H1 (cell line): ENCODE data around the gene VSIG10.

ENCODE experiments used
- BACH1 ChIP-seq: IDR thresholded peaks from 2 replicates; pipeline ENCODE4 v1.6.1; 2012; ENCODE audit warnings: low read length, improper control_type of control experiment
- CHD1 ChIP-seq: IDR thresholded peaks from 2 replicates; pipeline ENCODE4 v1.6.1; 2012; ENCODE audit warnings: low read depth, low read length, improper control_type of control experiment
- CTCF ChIP-seq, 3 experiments: IDR thresholded peaks; 1 replicate in 2 of 3; 2 replicates in 1 of 3; pipeline versions ENCODE4 v1.5.1 to v1.6.1; 2011; ENCODE audit warnings: low read length in 3 of 3, mild to moderate bottlenecking in 3 of 3, inconsistent platforms in 2 of 3, low read depth in 1 of 3, moderate library complexity in 1 of 3; ENCODE audit not compliant: insufficient read depth in 1 of 3; ENCODE audit errors: control extremely low read depth in 1 of 3
- E2F6 ChIP-seq: IDR thresholded peaks from 2 replicates; pipeline ENCODE4 v1.6.1; 2012; ENCODE audit warnings: inconsistent platforms
- EZH2 ChIP-seq: fragments of 200-600 bp; sonication (generic); IDR thresholded peaks from 2 replicates; pipeline ENCODE4 v1.7.1; 2012; ENCODE audit warnings: low read depth, mild to moderate bottlenecking, moderate library complexity, low read length, inconsistent platforms; ENCODE audit not compliant: severe bottlenecking
- FOSL1 ChIP-seq: IDR thresholded peaks from 2 replicates; pipeline ENCODE4 v1.6.1; 2011; ENCODE audit warnings: mild to moderate bottlenecking, low read depth, low read length, moderate library complexity; ENCODE audit not compliant: insufficient read depth
- MAFK ChIP-seq: IDR thresholded peaks from 2 replicates; pipeline ENCODE4 v1.6.1; 2012; ENCODE audit warnings: low read depth, mild to moderate bottlenecking, improper control_type of control experiment, low read length
- MAX ChIP-seq: IDR thresholded peaks from 2 replicates; pipeline ENCODE4 v1.6.1; 2012; ENCODE audit warnings: inconsistent platforms
- POLR2A ChIP-seq, 2 experiments: IDR thresholded peaks; 1 replicate in 1 of 2; 2 replicates in 1 of 2; pipeline ENCODE4 v1.6.1; 2011; ENCODE audit warnings: low read depth in 2 of 2, low read length in 2 of 2, mild to moderate bottlenecking in 2 of 2; ENCODE audit errors: control extremely low read depth in 1 of 2
- POLR2AphosphoS5 ChIP-seq: IDR thresholded peaks from 2 replicates; pipeline ENCODE4 v1.6.1; 2011; ENCODE audit warnings: low read depth, low read length
- SP1 ChIP-seq: IDR thresholded peaks from 2 replicates; pipeline ENCODE4 v1.6.1; 2011; ENCODE audit warnings: low read depth, low read length
- SUZ12 ChIP-seq: fragments of 200-600 bp; sonication (generic); IDR thresholded peaks from 2 replicates; pipeline ENCODE4 v1.6.1; 2012; ENCODE audit warnings: mild to moderate bottlenecking, inconsistent platforms, low read length, moderate library complexity, mixed read lengths
- TAF1 ChIP-seq: IDR thresholded peaks from 2 replicates; pipeline ENCODE4 v1.6.1; 2011; ENCODE audit warnings: mild to moderate bottlenecking, low read depth, low read length
- ZNF274 ChIP-seq: IDR thresholded peaks from 2 replicates; pipeline ENCODE4 v1.7.0; 2012; ENCODE audit warnings: low read length, borderline replicate concordance; ENCODE audit errors: extremely low read depth

GRCh38 chr12:118140825-118141224, 37.0 kb upstream of the VSIG10 start:
- TF ChIP-seq BACH1, result no peak
- no peak for TF ChIP-seq ZNF274
- TF ChIP-seq CTCF (IDR thresholded peaks at IDR 0.05; ENCODE audit: control extremely low read depth in 1 of 3, insufficient read depth in 1 of 3, low read depth in 1 of 3, low read length in 3 of 3), result no peak
- no peak for TF ChIP-seq TAF1
- TF ChIP-seq CHD1, result no peak
- TF ChIP-seq POLR2A (IDR thresholded peaks at IDR 0.05; ENCODE audit: control extremely low read depth in 1 of 2, low read depth in 2 of 2, low read length in 2 of 2), result no peak
- no peak for TF ChIP-seq POLR2AphosphoS5
- TF ChIP-seq EZH2, result no peak
- TF ChIP-seq MAFK, result no peak
- no peak for TF ChIP-seq MAX
- TF ChIP-seq SUZ12, result no peak
- TF ChIP-seq E2F6, result no peak
- TF ChIP-seq FOSL1, result no peak
- no peak for TF ChIP-seq SP1
